T-helper 1 cell treated with Interleukin-12 subunit alpha and Interleukin-12 subunit beta and Interleukin-4 antibody, amounts not matched to agents 30 μg/mL and 1 μg/mL, for 36 hours (primary cell): ENCODE data around the gene LRRTM3.

Source experiments
- H3K27ac Mint-ChIP-seq: one replicate; pipeline ENCODE4 v1.8.0; 2021; ENCODE audit warnings: mild to moderate bottlenecking, mixed read lengths
- H3K27me3 Mint-ChIP-seq: one replicate; pipeline ENCODE4 v1.8.0; 2021; ENCODE audit warnings: low read depth, mixed read lengths
- H3K36me3 Mint-ChIP-seq: one replicate; pipeline ENCODE4 v1.8.0; 2021; ENCODE audit warnings: low read depth, mixed read lengths
- H3K4me1 Mint-ChIP-seq: one replicate; pipeline ENCODE4 v1.8.0; 2021; ENCODE audit warnings: low read depth, mixed read lengths
- H3K4me3 Mint-ChIP-seq: one replicate; pipeline ENCODE4 v1.8.0; 2021; ENCODE audit warnings: mild to moderate bottlenecking, moderate library complexity, mixed read lengths
- H3K9me3 Mint-ChIP-seq: one replicate; pipeline ENCODE4 v1.8.0; 2021; ENCODE audit warnings: mixed read lengths

Gene LRRTM3

GRCh38 chr10:66926841-66927240, 1.0 kb downstream of the LRRTM3 start:
- H3K27me3 Mint-ChIP-seq, result peaks cover 43% of the 10 kb centered on the region
- H3K36me3 Mint-ChIP-seq, result no peaks in the 10 kb centered on the region

GRCh38 chr10:66927251-66927935, 1.6 kb downstream of the LRRTM3 start:
- Mint-ChIP-seq H3K4me3 (no peak overlapping the region), H3K27me3 (peaks cover 43% of the 10 kb centered on the region), H3K9me3 (no peaks in the 10 kb centered on the region), H3K27ac (no peak overlapping the region), H3K4me1 (no peaks in the 10 kb centered on the region), H3K36me3 (no peaks in the 10 kb centered on the region)

More at GRCh38 chr10:66926841-66927240, 1.0 kb downstream of the LRRTM3 start:
- Mint-ChIP-seq H3K4me1 (no peaks in the 10 kb centered on the region), H3K4me3 (no peak overlapping the region), H3K27ac (no peak overlapping the region), H3K9me3 (no peaks in the 10 kb centered on the region)

DNA sequence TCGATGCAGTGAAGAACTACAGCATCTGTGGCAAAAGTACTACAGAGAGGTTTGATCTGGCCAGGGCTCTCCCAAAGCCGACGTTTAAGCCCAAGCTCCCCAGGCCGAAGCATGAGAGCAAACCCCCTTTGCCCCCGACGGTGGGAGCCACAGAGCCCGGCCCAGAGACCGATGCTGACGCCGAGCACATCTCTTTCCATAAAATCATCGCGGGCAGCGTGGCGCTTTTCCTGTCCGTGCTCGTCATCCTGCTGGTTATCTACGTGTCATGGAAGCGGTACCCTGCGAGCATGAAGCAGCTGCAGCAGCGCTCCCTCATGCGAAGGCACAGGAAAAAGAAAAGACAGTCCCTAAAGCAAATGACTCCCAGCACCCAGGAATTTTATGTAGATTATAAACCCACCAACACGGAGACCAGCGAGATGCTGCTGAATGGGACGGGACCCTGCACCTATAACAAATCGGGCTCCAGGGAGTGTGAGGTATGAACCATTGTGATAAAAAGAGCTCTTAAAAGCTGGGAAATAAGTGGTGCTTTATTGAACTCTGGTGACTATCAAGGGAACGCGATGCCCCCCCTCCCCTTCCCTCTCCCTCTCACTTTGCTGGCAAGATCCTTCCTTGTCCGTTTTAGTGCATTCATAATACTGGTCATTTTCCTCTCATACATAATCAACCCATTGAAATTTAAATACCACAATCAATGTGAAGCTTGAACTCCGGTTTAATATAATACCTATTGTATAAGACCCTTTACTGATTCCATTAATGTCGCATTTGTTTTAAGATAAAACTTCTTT, 2.3 kb downstream of the LRRTM3 start:
- Mint-ChIP-seq H3K36me3 (no peaks in the 10 kb centered on the region), H3K27ac (no peak overlapping the region), H3K27me3 (peaks cover 43% of the 10 kb centered on the region), H3K4me1 (no peaks in the 10 kb centered on the region), H3K9me3 (no peaks in the 10 kb centered on the region), H3K4me3 (no peak overlapping the region)

DNA sequence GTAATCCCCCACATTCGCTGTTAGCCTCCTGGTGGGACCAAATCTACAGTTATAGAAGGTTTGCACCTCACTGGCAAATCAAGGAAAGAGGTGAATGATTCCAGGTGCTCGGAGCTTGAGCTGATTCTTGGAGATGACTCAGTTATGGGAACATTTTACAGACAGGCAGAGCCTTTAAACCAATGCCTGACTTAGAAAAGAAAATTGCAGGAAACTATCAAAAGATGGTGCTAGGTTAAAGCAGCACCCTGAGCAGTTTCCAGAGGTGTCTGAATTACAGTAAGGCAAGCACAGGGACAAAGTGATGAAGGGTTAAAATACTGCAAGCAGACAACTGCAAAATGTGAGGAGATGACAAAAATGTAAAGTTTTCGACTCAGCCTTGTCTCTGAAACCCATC, 2.9 kb downstream of the LRRTM3 start:
- Mint-ChIP-seq H3K36me3 (no peaks in the 10 kb centered on the region), H3K9me3 (no peaks in the 10 kb centered on the region), H3K27ac (no peak overlapping the region), H3K4me3 (no peak overlapping the region), H3K27me3 (peaks cover 43% of the 10 kb centered on the region), H3K4me1 (no peaks in the 10 kb centered on the region)

DNA sequence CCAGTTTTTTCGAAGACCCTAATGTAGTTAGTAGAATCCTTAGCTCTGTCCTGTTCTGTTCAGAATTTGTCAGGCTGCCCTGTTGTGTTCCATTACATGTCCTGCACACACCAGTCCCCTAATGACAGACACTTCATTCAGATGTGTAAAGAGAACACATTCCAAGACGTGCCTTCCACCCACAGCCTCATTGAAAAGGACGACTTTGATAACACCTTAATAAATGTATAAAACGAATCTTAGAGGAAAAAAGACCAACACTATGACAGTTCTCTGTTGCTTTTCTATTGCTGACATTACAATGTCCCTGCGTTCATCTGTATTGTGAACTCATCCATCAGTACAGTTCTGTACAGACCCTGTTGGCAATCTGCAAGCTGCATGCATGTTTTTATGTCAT, 3.5 kb downstream of the LRRTM3 start:
- Mint-ChIP-seq H3K36me3 (no peaks in the 10 kb centered on the region), H3K9me3 (no peaks in the 10 kb centered on the region), H3K4me1 (no peaks in the 10 kb centered on the region), H3K27me3 (peaks cover 43% of the 10 kb centered on the region), H3K4me3 (no peak overlapping the region), H3K27ac (no peak overlapping the region)

- Mint-ChIP-seq H3K36me3 (no peaks in the 10 kb centered on the region), H3K27me3 (peaks cover 29% of the 10 kb centered on the region), H3K4me3 (no peak overlapping the region), H3K9me3 (no peaks in the 10 kb centered on the region), H3K4me1 (no peaks in the 10 kb centered on the region), H3K27ac (no peak overlapping the region)
Observed at GRCh38 chr10:66931340-66931948, 5.6 kb downstream of the LRRTM3 start.

- H3K27ac Mint-ChIP-seq, result no peak overlapping the region
- H3K4me3 Mint-ChIP-seq, result no peak overlapping the region
- no peaks in the 10 kb centered on the region for H3K9me3 Mint-ChIP-seq
- H3K27me3 Mint-ChIP-seq, result peaks cover 27% of the 10 kb centered on the region
- H3K4me1 Mint-ChIP-seq, result no peaks in the 10 kb centered on the region
- no peaks in the 10 kb centered on the region for H3K36me3 Mint-ChIP-seq
Observed at GRCh38 chr10:66931949-66932343, 6.1 kb downstream of the LRRTM3 start.

GRCh38 chr10:66934711-66935110, 8.9 kb downstream of the LRRTM3 start:
- Mint-ChIP-seq H3K9me3 (no peaks in the 10 kb centered on the region), H3K36me3 (no peaks in the 10 kb centered on the region), H3K27ac (no peak overlapping the region)

DNA sequence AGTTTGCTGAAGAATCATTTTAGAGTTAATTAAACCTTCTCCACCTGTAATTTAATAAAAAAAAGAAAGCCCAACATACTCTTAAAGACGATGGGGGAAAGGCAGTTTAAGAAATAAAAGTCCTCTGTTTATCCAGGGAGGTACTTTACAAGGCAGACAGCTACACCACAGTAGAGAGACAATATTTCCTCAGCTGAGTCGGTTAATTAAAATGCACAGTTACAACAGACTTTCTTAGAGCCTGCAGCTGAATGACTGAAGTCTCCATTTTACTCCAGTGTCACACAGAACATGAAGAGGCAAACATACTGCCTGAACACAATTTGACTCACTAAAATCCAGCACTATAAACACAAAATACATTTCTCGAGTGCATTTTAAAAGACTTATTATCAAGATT, 15.1 kb downstream of the LRRTM3 start:
- Mint-ChIP-seq H3K4me1 (no peaks in the 10 kb centered on the region), H3K4me3 (no peak overlapping the region), H3K27ac (no peak overlapping the region), H3K36me3 (no peaks in the 10 kb centered on the region), H3K27me3 (no peaks in the 10 kb centered on the region), H3K9me3 (no peaks in the 10 kb centered on the region)

More at GRCh38 chr10:66934711-66935110, 8.9 kb downstream of the LRRTM3 start:
- H3K4me3 Mint-ChIP-seq, result no peak overlapping the region
- H3K4me1 Mint-ChIP-seq, result no peaks in the 10 kb centered on the region
- H3K27me3 Mint-ChIP-seq, result no peaks in the 10 kb centered on the region

DNA sequence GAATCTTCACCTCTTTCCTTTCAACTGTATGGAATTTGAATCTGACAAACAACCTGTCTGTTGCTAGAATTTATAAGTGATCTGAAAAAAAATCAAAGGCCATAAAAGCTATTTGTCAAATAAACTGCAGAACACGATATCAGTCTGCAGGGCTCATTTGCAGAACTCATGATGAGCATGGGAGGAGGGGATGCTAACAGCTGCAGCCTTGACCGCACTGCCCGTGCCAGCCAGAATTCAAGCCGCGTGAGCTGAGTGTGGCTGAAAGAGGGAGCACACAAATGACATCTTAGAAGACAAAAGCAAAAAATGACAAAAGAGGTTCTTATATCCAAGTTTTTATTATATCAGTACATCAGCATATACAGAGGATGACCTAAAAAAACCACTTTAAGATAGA, 15.7 kb downstream of the LRRTM3 start:
- H3K9me3 Mint-ChIP-seq, result no peaks in the 10 kb centered on the region
- no peaks in the 10 kb centered on the region for H3K27me3 Mint-ChIP-seq
- H3K4me1 Mint-ChIP-seq, result no peaks in the 10 kb centered on the region
- H3K36me3 Mint-ChIP-seq, result no peaks in the 10 kb centered on the region
- H3K27ac Mint-ChIP-seq, result no peak overlapping the region
- no peak overlapping the region for H3K4me3 Mint-ChIP-seq

GRCh38 chr10:66942407-66942806, 16.6 kb downstream of the LRRTM3 start:
- no peak overlapping the region for H3K27ac Mint-ChIP-seq

GRCh38 chr10:66943590-66943989, 17.8 kb downstream of the LRRTM3 start:
- Mint-ChIP-seq H3K4me3 (no peak overlapping the region), H3K4me1 (no peaks in the 10 kb centered on the region), H3K27ac (no peak overlapping the region), H3K36me3 (no peaks in the 10 kb centered on the region), H3K27me3 (no peaks in the 10 kb centered on the region), H3K9me3 (no peaks in the 10 kb centered on the region)

More at GRCh38 chr10:66942407-66942806, 16.6 kb downstream of the LRRTM3 start:
- Mint-ChIP-seq H3K4me1 (no peaks in the 10 kb centered on the region), H3K9me3 (no peaks in the 10 kb centered on the region), H3K36me3 (no peaks in the 10 kb centered on the region), H3K4me3 (no peak overlapping the region), H3K27me3 (no peaks in the 10 kb centered on the region)

DNA sequence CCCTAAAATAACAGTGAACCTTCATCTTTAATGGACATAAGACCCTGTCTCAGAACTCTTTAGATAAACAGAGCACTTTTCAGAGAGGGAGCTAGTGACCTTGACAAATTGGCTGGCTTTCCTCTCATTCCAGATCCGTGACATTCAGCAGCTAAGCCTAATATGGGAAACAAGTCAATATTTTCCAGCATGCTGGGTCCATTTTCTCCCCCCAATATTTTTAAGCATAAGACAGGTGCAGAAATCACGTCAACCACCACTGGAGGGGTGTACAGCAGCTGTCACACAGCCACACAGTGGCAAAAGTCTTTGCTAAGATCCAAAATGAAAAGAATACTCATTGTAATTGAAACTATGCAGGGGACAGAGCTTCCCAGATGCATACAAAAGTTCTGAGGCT, 26.1 kb downstream of the LRRTM3 start:
- Mint-ChIP-seq H3K4me1 (no peaks in the 10 kb centered on the region), H3K27me3 (no peaks in the 10 kb centered on the region), H3K4me3 (no peak overlapping the region), H3K27ac (no peak overlapping the region), H3K9me3 (no peaks in the 10 kb centered on the region), H3K36me3 (no peaks in the 10 kb centered on the region)

- H3K27me3 Mint-ChIP-seq, result no peaks in the 10 kb centered on the region
- H3K36me3 Mint-ChIP-seq, result no peaks in the 10 kb centered on the region
- H3K4me1 Mint-ChIP-seq, result no peaks in the 10 kb centered on the region
Observed at GRCh38 chr10:66958466-66958865, 32.6 kb downstream of the LRRTM3 start.

DNA sequence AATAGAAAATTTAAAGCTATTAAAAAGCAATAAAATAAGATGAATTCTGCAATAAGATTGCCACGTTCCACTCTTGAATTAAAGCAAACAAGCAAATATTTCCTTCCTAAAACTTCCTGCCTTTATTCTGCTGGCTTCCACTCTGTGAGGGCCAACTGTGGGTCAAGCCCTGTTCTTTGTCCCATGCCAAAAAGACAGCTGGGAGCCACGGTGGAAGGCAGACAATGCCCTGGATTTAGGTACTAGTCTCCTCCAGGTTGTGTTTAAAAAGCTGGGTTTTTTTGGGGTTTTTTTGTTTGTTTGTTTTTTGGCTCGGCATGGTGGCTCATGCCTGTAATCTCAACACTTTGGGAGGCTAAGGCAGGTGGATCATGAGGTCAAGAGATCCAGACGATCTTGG, 39.1 kb downstream of the LRRTM3 start:
- H3K4me3 Mint-ChIP-seq, result no peak overlapping the region
- H3K27me3 Mint-ChIP-seq, result no peaks in the 10 kb centered on the region
- no peaks in the 10 kb centered on the region for H3K4me1 Mint-ChIP-seq
- H3K27ac Mint-ChIP-seq, result no peak overlapping the region
- H3K36me3 Mint-ChIP-seq, result no peaks in the 10 kb centered on the region
- H3K9me3 Mint-ChIP-seq, result no peaks in the 10 kb centered on the region

More at GRCh38 chr10:66958466-66958865, 32.6 kb downstream of the LRRTM3 start:
- Mint-ChIP-seq H3K4me3 (no peak overlapping the region), H3K9me3 (no peaks in the 10 kb centered on the region), H3K27ac (no peak overlapping the region)
